Loucy (cell line): Measurements from ENCODE around the gene ATP5PD.

Experiments used
- H2AFZ ChIP-seq: fragments of 200-600 bp; sonication (generic); 2 replicates; pipeline ENCODE4 v1.6.0; 2016; ENCODE audit warnings: antibody characterized with exemption, mild to moderate bottlenecking, low read length, moderate library complexity
- H3F3A ChIP-seq: fragments of 200-600 bp; 2 replicates; pipeline ENCODE4 v1.6.0; 2016; ENCODE audit warnings: antibody characterized with exemption, low read depth, mild to moderate bottlenecking
- H3K27me3 ChIP-seq: fragments of 200-600 bp; sonication (generic); 2 replicates; pipeline ENCODE4 v1.6.1; 2014; ENCODE audit warnings: low read length, mild to moderate bottlenecking; ENCODE audit not compliant: insufficient read depth, poor library complexity, severe bottlenecking
- H3K36me3 ChIP-seq: fragments of 200-600 bp; sonication (generic); 2 replicates; pipeline ENCODE4 v1.6.1; 2016; ENCODE audit warnings: low read length; ENCODE audit not compliant: insufficient read depth
- H3K4me1 ChIP-seq: fragments of 200-600 bp; sonication (generic); 2 replicates; pipeline ENCODE4 v1.5.1; 2014; ENCODE audit warnings: low read length, mild to moderate bottlenecking; ENCODE audit not compliant: insufficient read depth, poor library complexity, severe bottlenecking
- H3K4me2 ChIP-seq: fragments of 200-600 bp; sonication (generic); 2 replicates; pipeline ENCODE4 v1.6.0; 2014; ENCODE audit warnings: antibody characterized with exemption, low read length, low read depth, mild to moderate bottlenecking; ENCODE audit not compliant: poor library complexity, severe bottlenecking
- H3K4me3 ChIP-seq: fragments of 200-600 bp; sonication (generic); 2 replicates; pipeline ENCODE4 v1.5.1; 2014; ENCODE audit warnings: low read length, mild to moderate bottlenecking, mixed read lengths; ENCODE audit not compliant: poor library complexity, severe bottlenecking
- H3K79me2 ChIP-seq: fragments of 200-600 bp; sonication (generic); 2 replicates; pipeline ENCODE4 v1.6.1; 2014; ENCODE audit warnings: low read length; ENCODE audit not compliant: insufficient read depth
- H3K9ac ChIP-seq: fragments of 200-600 bp; sonication (generic); 2 replicates; pipeline ENCODE4 v1.6.0; 2014; ENCODE audit warnings: mild to moderate bottlenecking, low read depth, low read length, moderate library complexity; ENCODE audit not compliant: poor library complexity, severe bottlenecking
- H3K9me2 ChIP-seq: fragments of 200-600 bp; sonication (generic); replicated peaks from 2 replicates; pipeline ENCODE4 v1.6.1; 2016; ENCODE audit warnings: low read depth, low read length, mixed read lengths
- H3K9me3 ChIP-seq: fragments of 200-600 bp; sonication (generic); 2 replicates; pipeline ENCODE4 v1.6.1; 2014; ENCODE audit warnings: mild to moderate bottlenecking, antibody characterized with exemption, low read length, low read depth; ENCODE audit not compliant: insufficient read depth
- H4K20me1 ChIP-seq: fragments of 200-600 bp; sonication (generic); 2 replicates; pipeline ENCODE4 v1.6.0; 2014; ENCODE audit warnings: antibody characterized with exemption, low read length, mild to moderate bottlenecking; ENCODE audit not compliant: insufficient read depth, poor library complexity, severe bottlenecking
- CTCF ChIP-seq: fragments of 200-600 bp; sonication (generic); conservative IDR thresholded peaks from 2 replicates; pipeline ENCODE4 v1.5.1; 2014; ENCODE audit warnings: mild to moderate bottlenecking, antibody characterized with exemption, low read length
- EZH2phosphoT487 ChIP-seq: fragments of 200-600 bp; IDR thresholded peaks from 2 replicates; pipeline ENCODE4 v1.6.1; 2018; ENCODE audit warnings: antibody characterized with exemption, mild to moderate bottlenecking, moderate library complexity, borderline replicate concordance

Gene ATP5PD

GRCh38 chr17:74998783-74999182 is 48.0 kb downstream of the ATP5PD start:
- no peak overlapping the region for H2AFZ ChIP-seq
- H3K9me3 ChIP-seq: no peaks in the 10 kb centered on the region
- H3K36me3 ChIP-seq: no peaks in the 10 kb centered on the region
- H3F3A ChIP-seq: no peaks in the 10 kb centered on the region
- H3K79me2 ChIP-seq: no peaks in the 10 kb centered on the region
- no peaks in the 10 kb centered on the region for H4K20me1 ChIP-seq
- no peaks in the 10 kb centered on the region for H3K27me3 ChIP-seq
- no peak for TF ChIP-seq CTCF
- no peak for TF ChIP-seq EZH2phosphoT487
- H3K9ac ChIP-seq: no peak overlapping the region
- no peak overlapping the region for H3K4me2 ChIP-seq
- H3K9me2 ChIP-seq: no peaks in the 10 kb centered on the region
- H3K4me1 ChIP-seq: no peaks in the 10 kb centered on the region
- H3K4me3 ChIP-seq: no peak overlapping the region

- no peaks in the 10 kb centered on the region for H3K4me1 ChIP-seq
- H2AFZ ChIP-seq: no peak overlapping the region
- H3K9me2 ChIP-seq: no peaks in the 10 kb centered on the region
- H3K9ac ChIP-seq: no peak overlapping the region
- no peak overlapping the region for H3K4me3 ChIP-seq
- H3K79me2 ChIP-seq: no peaks in the 10 kb centered on the region
- H3K36me3 ChIP-seq: no peaks in the 10 kb centered on the region
- H4K20me1 ChIP-seq: no peaks in the 10 kb centered on the region
- no peaks in the 10 kb centered on the region for H3F3A ChIP-seq
- H3K9me3 ChIP-seq: no peaks in the 10 kb centered on the region
- no peak overlapping the region for H3K4me2 ChIP-seq
- TF ChIP-seq EZH2phosphoT487 (no peak), CTCF (no peak)
- no peaks in the 10 kb centered on the region for H3K27me3 ChIP-seq
Measured at GRCh38 chr17:74995847-74996246, 50.9 kb downstream of the ATP5PD start.

GRCh38 chr17:74994440-74994839 is 52.3 kb downstream of the ATP5PD start:
- no peaks in the 10 kb centered on the region for H3K4me1 ChIP-seq
- no peak overlapping the region for H3K4me2 ChIP-seq

More at GRCh38 chr17:74994440-74994839, 52.3 kb downstream of the ATP5PD start:
- Histone ChIP-seq H3K27me3 (no peaks in the 10 kb centered on the region), H3F3A (no peaks in the 10 kb centered on the region), H3K9ac (no peak overlapping the region), H3K9me3 (no peaks in the 10 kb centered on the region), H2AFZ (no peak overlapping the region), H3K36me3 (no peaks in the 10 kb centered on the region), H3K9me2 (no peaks in the 10 kb centered on the region), H3K4me3 (no peak overlapping the region), H4K20me1 (no peaks in the 10 kb centered on the region), H3K79me2 (no peaks in the 10 kb centered on the region)
- TF ChIP-seq EZH2phosphoT487 (no peak), CTCF (no peak)
